Non-pigmented ciliary epithelial cell (primary cell): ENCODE data around the gene GPR137.
"Not testable (repeated sequence)": the region's sequence is repeated elsewhere in the genome, so short reads cannot be mapped to it uniquely, and the experiment has no call there.

ENCODE experiments used
- DNase-seq: peaks from one replicate; pipeline ENCODE4 v3.0.0-alpha.2; 2010; ENCODE audit warnings: low read depth

The GPR137 gene

DNA sequence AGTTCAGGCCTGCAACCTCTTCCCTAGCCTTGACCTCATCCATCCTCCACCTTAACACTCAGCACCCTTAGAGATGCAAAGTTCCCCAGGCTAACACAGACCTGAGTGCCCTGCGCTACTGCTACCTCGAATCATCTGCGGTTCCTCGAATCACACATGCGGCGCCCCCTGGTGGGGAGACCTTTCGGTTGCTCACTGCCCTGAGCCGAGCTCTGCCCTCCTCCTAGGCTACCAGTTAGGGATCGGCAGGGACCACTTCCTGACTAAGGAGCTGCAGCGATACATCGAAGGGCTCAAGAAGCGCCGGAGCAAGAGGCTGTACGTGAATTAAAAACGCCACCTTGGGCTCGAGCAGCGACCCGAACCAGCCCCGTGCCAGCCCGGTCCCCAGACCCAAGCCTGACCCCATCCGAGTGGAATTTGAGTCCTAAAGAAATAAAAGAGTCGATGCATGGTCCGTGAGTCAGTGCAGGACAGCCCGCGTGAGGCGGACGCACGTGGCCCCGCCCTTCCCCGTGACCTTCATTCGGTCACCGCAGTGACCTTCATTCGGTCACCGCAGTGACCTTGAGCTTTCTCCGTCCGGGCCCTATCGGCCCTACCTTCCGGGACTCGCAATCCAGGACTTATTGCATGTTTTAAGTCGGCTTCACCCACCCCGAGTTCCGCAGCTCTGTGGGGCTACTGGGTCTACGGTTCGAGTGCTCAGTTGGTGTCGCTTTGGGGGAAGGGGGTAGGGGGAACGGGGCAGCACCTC lies 18.8 kb downstream of the GPR137 start:
- DNase-seq, result no peak

DNA sequence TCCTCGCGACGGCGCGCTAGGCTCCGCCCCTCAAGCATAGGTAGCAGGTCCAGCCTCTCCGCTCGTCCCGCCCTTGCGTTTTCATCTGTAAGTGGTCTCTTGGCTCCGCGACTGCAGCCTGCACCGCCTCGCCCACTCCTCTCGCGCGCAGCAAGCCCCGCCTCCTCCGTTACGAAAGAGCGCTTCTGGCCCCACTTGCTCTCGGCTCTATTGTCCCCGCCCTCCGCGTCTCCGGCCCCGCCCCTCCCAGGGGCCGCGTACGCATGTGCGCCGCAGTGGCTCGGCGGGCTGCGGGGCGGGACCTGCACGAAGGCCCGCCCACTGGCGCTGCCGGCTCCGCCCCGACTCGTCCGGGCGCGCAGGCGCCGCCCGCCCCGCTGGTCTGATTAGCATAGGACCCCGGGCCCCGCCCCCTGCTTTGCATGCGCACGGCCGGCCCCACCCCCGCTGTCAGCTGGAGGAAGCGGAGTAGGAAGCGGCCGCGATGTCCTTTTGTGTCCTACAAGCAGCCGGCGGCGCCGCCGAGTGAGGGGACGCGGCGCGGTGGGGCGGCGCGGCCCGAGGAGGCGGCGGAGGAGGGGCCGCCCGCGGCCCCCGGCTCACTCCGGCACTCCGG lies 19.5 kb downstream of the GPR137 start, which contains the start of gene ESRRA:
Gene ESRRA, plus strand, starts transcription at position 450 of the 616 bp plus-strand sequence. CDS start 1,656 bp downstream, outside the sequence.
- DNase-seq, result peak; percentile 76

DNA sequence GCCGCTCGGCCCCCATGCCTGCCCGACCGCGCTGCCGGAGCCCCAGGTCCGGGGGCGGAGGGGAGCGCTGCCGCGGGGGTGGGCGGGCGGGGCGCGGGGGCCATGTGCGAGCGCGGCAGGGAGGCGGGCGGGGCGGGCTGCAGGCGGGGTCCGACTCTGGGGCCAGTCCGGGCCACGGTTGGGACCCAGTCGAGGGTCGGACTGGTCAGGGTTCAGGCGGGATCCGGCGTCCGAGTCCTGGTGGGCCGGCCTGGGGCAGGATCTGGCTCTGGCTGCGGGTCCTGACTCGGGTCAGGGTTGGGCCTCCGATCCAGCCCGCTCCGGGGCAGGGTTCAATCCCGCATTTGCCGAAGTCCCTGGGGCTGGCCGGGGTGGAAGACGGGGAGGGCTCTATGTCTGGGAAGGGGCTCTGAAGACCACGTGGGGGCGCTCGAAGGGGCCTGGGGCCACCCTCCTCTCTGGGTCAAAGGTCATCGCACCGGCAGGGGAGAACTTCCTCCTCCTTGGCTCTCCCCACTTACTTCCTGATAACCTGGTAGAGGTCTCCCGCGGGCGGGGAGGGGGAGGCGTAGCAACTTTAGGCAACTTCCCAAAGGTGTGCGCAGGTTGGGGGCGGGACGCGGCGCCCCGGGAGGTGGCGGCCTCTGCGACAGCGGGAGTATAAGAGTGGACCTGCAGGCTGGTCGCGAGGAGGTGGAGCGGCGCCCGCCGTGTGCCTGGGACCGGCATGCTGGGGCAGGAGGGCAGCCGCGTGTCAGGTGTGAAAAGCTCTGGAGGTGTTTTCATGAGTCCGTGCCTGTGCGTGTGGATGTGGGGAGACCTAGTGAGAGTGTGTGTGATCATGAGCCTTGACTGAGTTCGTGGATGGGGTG lies 20.3 kb downstream of the GPR137 start:
- no peak for DNase-seq

DNA sequence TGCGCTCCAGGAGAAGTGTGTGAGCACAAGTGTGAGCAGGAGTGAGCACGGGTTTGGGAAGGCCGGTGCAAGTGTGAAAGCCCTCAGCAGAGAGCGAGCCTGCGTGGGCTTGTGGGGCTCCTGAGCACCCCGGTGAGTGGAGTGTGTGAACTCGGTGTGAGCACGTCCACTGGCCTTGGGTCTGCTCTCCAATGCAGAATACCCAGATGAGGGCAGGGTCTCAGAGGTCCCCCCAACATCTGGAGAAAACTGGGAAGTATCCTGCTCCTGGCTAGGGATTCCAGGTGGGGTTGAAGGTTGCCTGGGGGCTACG lies 20.9 kb downstream of the GPR137 start:
- no peak for DNase-seq

DNA sequence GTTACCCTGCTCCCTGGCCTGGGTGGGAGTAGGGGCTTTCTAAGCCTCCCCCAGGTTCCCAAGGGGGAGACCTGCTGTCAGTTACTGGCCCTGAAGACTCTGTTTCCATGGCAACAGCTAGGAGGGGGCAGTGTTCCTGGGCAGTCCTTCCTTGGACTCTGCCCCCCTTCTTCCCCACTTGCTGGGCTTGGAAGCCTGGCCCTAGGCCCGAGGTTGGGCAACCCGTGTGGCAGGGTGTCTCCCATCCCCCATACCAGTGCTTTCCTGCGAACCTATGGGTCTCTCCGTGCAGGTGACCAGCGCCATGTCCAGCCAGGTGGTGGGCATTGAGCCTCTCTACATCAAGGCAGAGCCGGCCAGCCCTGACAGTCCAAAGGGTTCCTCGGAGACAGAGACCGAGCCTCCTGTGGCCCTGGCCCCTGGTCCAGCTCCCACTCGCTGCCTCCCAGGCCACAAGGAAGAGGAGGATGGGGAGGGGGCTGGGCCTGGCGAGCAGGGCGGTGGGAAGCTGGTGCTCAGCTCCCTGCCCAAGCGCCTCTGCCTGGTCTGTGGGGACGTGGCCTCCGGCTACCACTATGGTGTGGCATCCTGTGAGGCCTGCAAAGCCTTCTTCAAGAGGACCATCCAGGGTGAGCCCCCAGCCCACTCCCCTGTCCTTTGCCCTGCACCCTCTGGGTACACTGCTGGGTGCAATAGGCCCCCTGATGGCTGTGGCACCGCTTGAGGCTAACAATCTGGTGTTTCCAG lies 21.4 kb downstream of the GPR137 start:
- no peak for DNase-seq

DNA sequence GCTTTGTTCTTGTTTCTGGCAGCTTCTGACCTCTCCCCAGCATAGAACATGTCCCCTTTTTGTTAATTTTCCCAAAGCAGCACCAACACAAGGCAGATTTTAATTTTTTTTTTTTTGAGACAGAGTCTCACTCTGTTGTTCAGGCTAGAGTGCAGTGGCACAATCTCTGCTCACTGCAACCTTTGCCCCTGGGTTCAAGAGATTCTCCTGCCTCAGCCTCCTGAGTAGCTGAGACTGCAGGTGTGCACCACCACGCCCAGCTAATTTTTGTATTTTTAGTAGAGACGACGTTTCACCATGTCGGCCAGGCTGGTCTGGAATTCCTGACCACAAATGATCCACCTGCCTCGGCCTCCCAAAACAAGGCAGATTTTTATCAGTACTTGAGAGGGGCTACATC lies 22.1 kb downstream of the GPR137 start:
- DNase-seq, result not testable (repeated sequence)

DNA sequence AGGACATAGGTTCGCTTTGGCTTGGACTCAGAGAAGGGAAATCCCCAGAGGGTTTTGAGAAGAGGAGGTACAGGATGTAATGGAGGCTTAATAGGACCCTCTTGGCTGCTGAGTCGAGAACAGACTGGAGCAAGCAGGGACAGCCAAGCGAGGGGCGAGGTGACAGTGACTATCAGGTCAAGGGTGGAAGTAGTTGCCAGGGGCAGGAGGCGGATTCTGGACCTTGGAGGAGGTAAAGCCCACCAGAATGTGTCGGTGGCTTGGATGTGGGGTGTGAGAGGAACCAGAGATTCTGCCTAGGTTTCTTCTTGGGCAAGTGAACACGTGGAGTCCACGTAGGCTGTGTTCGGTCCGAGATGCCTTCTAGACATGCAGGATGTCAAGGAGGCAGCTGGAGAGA lies 27.3 kb downstream of the GPR137 start:
- no peak for DNase-seq

DNA sequence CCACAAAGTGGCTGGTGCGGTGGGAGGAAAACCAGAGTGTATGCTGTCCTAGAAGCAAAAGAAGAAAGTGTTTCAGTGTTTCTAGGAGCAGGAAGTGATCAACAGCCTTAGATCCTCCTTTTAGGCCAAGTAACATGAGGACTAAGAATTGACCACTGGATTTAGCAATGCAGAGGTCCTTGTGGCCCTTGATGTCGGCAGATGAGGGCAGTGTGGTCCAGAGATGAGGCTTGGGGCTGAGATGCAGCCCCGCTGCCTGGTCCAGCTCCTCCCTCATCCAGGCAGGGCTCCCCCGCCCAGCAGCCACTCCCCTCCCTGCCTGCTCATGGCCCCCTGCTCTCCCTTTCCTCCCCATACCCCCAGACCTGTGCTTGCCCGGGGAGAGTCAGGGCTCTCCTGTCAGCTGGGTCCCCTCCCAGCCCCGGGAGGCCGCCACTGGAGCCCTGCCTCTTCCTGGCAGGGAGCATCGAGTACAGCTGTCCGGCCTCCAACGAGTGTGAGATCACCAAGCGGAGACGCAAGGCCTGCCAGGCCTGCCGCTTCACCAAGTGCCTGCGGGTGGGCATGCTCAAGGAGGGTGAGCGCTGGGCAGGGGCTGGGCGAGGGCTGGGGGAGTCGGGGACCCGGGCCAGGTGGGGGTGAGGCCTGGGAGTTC lies 28.0 kb downstream of the GPR137 start:
- DNase-seq, result no peak

DNA sequence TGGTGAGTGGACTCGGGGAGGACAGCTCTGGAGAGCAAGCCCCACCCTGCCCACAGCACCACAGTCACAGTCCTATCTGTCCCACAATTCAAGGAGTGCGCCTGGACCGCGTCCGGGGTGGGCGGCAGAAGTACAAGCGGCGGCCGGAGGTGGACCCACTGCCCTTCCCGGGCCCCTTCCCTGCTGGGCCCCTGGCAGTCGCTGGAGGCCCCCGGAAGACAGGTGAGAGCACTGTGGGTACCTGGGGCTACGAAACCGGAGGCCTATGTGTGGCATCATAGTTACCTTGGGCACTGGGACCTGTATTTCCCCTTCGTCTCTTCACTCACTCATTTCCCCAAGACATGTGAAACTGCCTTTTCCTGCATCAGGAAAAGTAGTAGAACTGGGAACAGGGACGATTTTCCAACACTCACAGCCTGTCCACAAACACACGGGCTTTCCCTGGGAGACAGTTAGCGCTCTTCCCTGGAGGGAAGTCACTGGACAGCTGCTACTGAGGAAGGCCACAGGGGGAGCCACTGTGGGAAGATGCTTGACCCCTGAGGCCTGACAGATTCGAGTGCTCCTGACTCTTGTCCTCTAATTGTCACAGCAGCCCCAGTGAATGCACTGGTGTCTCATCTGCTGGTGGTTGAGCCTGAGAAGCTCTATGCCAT lies 28.6 kb downstream of the GPR137 start:
- DNase-seq, result no peak

DNA sequence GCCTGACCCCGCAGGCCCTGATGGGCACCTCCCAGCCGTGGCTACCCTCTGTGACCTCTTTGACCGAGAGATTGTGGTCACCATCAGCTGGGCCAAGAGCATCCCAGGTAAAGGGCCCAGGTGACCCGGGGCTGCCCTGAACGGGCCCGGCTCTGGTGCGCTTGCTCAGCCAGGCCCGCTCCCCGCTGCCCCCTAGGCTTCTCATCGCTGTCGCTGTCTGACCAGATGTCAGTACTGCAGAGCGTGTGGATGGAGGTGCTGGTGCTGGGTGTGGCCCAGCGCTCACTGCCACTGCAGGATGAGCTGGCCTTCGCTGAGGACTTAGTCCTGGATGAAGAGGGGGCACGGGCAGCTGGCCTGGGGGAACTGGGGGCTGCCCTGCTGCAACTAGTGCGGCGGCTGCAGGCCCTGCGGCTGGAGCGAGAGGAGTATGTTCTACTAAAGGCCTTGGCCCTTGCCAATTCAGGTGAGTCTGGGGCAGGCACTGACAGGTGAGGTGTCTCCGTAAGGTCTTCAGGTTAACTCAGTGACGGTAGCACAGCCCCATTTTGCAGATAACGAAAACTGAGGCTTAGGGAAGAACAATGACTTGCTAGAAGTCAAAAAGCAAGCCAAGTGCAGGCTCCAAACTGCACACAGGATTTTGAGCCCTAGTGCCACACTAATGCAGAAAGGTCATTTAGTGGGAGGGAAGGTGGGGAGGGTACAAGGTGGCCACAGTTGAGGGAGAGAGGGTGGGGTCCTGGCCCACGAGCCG lies 29.3 kb downstream of the GPR137 start:
- DNase-seq, result no peak

DNA sequence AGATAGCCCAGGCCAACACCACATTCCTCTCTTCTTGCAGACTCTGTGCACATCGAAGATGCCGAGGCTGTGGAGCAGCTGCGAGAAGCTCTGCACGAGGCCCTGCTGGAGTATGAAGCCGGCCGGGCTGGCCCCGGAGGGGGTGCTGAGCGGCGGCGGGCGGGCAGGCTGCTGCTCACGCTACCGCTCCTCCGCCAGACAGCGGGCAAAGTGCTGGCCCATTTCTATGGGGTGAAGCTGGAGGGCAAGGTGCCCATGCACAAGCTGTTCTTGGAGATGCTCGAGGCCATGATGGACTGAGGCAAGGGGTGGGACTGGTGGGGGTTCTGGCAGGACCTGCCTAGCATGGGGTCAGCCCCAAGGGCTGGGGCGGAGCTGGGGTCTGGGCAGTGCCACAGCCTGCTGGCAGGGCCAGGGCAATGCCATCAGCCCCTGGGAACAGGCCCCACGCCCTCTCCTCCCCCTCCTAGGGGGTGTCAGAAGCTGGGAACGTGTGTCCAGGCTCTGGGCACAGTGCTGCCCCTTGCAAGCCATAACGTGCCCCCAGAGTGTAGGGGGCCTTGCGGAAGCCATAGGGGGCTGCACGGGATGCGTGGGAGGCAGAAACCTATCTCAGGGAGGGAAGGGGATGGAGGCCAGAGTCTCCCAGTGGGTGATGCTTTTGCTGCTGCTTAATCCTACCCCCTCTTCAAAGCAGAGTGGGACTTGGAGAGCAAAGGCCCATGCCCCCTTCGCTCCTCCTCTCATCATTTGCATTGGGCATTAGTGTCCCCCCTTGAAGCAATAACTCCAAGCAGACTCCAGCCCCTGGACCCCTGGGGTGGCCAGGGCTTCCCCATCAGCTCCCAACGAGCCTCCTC lies 30.2 kb downstream of the GPR137 start:
- DNase-seq, result not testable (repeated sequence)

DNA sequence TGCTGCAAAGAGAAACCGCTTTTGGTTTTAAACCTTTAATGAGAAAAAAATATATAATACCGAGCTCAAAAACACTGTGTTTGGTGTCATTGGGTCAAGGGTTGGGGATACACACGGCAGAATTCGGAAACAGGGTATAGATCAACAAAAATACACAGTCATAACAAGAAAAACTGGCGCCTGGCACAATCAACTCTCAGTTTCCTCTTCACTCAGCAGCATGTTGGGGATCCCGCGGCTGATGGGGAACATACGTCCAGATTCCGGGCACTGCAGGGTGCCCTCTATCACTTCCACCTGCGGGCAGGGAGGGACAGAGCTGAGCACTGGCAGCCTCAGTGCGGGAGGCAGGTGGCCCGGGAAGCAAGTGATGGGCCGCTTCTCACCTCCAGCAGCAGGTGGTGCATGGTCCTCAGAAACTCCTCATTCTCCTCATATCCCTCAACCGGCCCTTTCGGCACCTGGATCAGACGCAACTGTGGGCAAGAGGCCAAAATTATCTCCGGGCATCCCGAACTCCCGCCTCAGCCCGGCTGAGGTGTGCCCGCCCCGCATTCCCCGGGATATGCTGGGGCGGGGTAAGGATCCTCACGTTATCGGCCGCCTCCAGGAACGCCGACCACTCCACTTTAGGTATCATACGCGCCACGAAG lies 31.1 kb downstream of the GPR137 start:
- no peak for DNase-seq

DNA sequence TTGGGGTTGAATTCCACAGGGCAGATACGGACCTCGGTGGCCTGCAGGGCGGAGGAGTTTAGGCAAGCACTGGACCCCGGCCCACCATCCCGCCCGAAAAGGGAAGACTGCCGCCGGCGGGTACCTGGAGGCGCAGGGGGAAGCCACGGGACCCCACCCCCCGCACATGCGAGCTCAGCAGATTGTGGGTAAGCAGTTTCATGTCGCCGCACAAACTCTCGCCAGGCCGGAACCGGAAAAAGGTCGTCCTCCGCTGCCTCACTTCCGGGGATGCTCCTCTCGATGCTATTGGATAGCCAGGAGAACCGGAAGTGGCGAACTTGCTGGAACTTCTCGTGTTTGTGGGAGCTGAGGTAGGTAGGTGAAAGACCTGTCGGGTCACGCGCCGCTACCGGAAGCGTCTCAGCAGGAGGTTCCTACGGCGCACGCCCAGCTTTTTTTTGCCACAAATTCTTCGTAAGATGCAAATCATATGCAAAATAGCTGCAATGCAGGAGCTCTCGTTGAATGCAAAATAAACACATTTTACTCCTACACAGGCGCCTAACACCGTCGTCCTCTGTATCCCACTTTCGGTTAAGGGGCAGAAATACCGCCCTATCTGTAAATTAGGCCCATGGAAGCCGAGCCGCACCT lies 31.8 kb downstream of the GPR137 start, which contains the start of gene TRMT112:
Gene TRMT112, minus strand, starts transcription at position 235 of the 636 bp plus-strand sequence. Its CDS starts 33 bp downstream, at position 202.
- DNase-seq, result peak; percentile 91

DNA sequence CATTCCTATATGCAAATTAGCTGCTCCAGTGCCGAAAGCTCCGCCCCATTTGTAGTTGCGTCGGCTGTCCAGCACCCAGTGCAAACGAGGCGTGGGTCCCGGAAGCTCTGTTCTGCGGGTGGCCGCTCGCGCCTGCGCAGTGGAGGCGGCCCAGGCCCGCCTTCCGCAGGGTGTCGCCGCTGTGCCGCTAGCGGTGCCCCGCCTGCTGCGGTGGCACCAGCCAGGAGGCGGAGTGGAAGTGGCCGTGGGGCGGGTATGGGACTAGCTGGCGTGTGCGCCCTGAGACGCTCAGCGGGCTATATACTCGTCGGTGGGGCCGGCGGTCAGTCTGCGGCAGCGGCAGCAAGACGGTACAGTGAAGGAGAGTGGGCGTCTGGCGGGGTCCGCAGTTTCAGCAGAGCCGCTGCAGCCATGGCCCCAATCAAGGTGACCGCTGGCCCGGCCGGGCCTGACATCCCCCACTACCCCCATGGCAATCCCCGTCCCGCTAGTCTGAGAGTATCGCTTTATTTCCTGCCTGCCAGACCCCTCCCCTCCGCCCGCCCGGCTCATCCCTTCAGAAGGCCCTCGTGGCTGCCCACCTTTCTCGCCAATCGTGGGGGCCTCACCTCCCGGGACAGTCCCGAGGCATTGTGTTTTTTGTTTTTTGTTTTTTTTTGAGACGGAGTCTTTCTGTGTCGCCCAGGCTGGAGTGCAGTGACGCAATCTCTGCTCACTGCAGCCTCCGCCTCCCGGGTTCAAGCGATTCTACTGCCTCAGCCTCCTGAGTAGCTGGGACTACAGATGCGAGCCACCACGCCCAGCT lies 32.5 kb downstream of the GPR137 start, which contains the start of gene PRDX5:
Gene PRDX5, plus strand, starts transcription at position 161 of the 805 bp plus-strand sequence. Its CDS starts 95 bp downstream, at position 256.
- peak; percentile 71 for DNase-seq

DNA sequence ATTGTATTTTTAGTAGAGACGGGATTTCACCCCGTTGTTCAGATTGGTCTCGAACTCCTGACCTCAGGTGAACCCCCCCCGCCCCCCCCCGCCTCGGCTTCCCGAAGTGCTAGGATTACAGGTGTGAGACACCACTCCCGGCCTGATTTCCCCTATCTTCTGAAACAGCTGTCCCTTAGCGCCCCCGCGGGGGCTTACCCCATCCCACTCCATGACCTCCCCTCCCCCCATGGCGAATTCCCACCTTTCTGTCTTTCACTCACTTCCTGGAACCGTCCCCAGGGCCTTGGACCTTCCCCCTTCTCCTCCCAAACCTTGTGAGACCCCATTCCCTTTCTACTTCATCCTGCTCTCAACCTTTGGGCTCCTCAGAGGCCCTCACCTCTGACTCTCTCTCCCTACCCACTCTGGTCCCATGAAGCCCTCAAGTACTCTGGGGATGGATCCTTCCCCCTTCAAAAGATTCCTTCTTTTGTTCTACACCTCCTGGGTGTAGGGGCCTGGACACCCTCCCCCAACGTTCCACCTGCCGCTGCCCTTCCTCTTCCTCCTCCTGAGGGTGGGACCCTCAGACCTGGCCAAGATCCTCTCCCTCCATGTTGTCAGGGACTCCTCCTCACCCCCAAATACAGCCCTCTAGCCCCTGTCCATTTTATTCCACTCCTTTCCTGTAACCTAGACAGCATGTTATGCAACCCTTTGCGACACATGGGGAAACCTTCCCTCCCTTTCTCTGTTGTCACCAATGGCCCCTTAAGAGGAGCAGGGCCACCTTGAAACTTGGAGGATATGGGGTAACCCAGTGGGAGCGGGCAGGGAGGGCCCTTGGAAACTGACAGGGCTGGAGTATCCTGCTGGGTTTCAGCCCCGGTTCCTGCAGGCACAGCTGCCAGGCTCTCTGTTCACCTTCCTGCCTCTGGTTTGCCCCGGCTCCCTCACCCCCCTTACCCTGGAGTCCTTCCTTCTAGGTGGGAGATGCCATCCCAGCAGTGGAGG lies 33.4 kb downstream of the GPR137 start:
- DNase-seq, result no peak

DNA sequence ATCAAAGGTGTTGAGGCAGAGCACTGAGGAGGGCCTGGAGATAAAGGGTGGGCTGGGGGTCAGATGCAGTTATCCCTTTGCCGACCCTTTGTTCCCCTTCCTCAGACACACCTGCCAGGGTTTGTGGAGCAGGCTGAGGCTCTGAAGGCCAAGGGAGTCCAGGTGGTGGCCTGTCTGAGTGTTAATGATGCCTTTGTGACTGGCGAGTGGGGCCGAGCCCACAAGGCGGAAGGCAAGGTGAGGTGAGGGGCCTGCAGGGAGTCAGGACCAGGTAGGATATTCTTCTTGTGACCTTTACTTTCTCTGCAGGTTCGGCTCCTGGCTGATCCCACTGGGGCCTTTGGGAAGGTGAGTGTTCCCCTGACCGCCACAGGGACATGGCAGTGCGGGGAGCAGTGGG lies 34.9 kb downstream of the GPR137 start:
- DNase-seq, result no peak
